Gastrocnemius medialis (tissue), 4 donors: ENCODE results near the gene GAP43. TPM values are rescaled to one million over a fixed set of nuclear protein-coding genes. Genes with fewer than 3 reads are reported as not detected.

ENCODE experiments used
- ATAC-seq, 2 donors: fragments of 150-250 bp; one replicate each; pipeline ENCODE4 v1.9.1; 2016
- DNase-seq, 2 donors: peaks; one replicate each; pipeline ENCODE4 v3.0.0-alpha.2; 2019
- H3K27ac ChIP-seq, 4 donors: fragments of 200-600 bp; sonication (generic); 1 replicate in 1 of 4; 2 replicates in 3 of 4; pipeline ENCODE4 v1.5.1; 2016 to 2018; ENCODE audit warnings: mild to moderate bottlenecking in 2 of 4, moderate library complexity in 1 of 4
- H3K27me3 ChIP-seq, 3 donors: fragments of 200-600 bp; sonication (generic) in 2 of 3; 1 replicate in 1 of 3; 2 replicates in 2 of 3; pipeline versions ENCODE4 v1.5.1 to v1.6.0; 2016 to 2019; ENCODE audit warnings: mild to moderate bottlenecking in 1 of 3, moderate library complexity in 1 of 3
- H3K36me3 ChIP-seq, 2 donors: fragments of 200-600 bp; sonication (generic) in 1 of 2; one replicate each; pipeline ENCODE4 v1.5.1; 2017 to 2018
- H3K4me1 ChIP-seq, 2 donors: fragments of 200-600 bp; sonication (generic) in 1 of 2; one replicate each; pipeline ENCODE4 v1.5.1; 2016 to 2017; ENCODE audit warnings: mild to moderate bottlenecking in 2 of 2
- H3K4me3 ChIP-seq, 4 donors: fragments of 200-600 bp; sonication (generic) in 3 of 4; 1 replicate in 1 of 4; 2 replicates in 3 of 4; pipeline ENCODE4 v1.5.1; 2016 to 2019; ENCODE audit warnings: mild to moderate bottlenecking in 2 of 4
- H3K9me3 ChIP-seq, 3 donors: fragments of 200-600 bp; sonication (generic) in 2 of 3; 1 replicate in 1 of 3; 2 replicates in 2 of 3; pipeline ENCODE4 v1.5.1; 2016 to 2019
- POLR2A ChIP-seq, 2 donors: fragments of 450-650 bp; IDR thresholded peaks; one replicate each; pipeline ENCODE4 v1.6.1; 2017; ENCODE audit warnings: antibody characterized with exemption in 2 of 2, mild to moderate bottlenecking in 2 of 2, moderate library complexity in 2 of 2
- in situ Hi-C, 4 donors: fragments of 200-750 bp; cut with MboI; loops; one replicate each; pipeline versions ENCODE4 v1.15.0 to v1.8.0; 2017; ENCODE audit warnings: low sequenced_read_pairs in 4 of 4
- intact Hi-C: fragments of 100-400 bp; cut with DNase I; formaldehyde crosslinking; loops from one replicate; pipeline ENCODE4 v1.15.1; 2023; ENCODE audit warnings: low total_unique reads
- total RNA-seq, 4 donors: library from RNA; depleted of rRNA; stranded (reverse); fragments of >200 nt; gene quantifications; one replicate each; pipeline versions ENCODE4 v1.1.0 to v1.2.3, GENCODE V29; 2016
- TF ChIP-seq, protein P1 (sequence below), 5 experiments: fragments of 450-650 bp in 3 of 5; fragments of 200-600 bp in 2 of 5; sonication (generic) in 2 of 5; IDR thresholded peaks in 4 of 5; conservative IDR thresholded peaks in 1 of 5; 1 replicate in 4 of 5; 2 replicates in 1 of 5; pipeline ENCODE4 v1.5.1; 2016 to 2019; ENCODE audit warnings: antibody characterized with exemption in 5 of 5, mild to moderate bottlenecking in 3 of 5, moderate library complexity in 3 of 5

Gene GAP43, protein sequence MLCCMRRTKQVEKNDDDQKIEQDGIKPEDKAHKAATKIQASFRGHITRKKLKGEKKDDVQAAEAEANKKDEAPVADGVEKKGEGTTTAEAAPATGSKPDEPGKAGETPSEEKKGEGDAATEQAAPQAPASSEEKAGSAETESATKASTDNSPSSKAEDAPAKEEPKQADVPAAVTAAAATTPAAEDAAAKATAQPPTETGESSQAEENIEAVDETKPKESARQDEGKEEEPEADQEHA
- under 1 TPM in 1 of 4 donors, not detected in 3; 0.20 TPM for total RNA-seq

DNA sequence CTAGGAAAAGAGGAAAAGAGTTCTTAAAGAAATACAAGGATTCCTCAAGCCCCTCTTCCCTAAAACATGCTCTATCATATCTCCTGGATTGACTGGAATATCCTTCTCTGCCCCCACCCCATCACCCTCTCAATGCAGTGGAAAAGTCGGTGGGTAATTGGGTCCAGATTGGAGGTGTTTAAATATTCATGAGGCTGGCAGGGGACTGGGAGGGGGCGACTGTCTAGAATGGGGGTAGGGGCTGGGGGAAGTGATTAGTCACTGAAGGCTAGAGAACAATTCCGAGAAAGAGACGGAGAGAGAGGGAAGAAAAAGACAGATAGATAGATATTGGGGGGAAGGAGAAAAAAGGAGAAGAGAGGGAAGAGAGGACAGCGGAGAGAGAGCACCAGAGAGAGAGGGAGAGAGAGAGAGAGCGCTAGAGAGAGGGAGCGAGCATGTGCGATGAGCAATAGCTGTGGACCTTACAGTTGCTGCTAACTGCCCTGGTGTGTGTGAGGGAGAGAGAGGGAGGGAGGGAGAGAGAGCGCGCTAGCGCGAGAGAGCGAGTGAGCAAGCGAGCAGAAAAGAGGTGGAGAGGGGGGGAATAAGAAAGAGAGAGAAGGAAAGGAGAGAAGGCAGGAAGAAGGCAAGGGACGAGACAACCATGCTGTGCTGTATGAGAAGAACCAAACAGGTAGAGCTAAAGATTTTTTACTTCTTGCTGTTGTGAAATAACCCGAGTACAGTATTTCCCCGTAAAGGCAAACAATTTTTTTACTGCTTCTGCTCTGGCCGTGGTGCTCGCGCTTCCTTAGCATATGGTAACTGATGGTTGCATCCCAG lies at the start of gene GAP43:
TSS of gene GAP43 (plus strand) at position 467 of the 825 bp plus-strand sequence. CDS start at position 647, 180 bp downstream.
- in situ Hi-C loops = no loop called here

DNA sequence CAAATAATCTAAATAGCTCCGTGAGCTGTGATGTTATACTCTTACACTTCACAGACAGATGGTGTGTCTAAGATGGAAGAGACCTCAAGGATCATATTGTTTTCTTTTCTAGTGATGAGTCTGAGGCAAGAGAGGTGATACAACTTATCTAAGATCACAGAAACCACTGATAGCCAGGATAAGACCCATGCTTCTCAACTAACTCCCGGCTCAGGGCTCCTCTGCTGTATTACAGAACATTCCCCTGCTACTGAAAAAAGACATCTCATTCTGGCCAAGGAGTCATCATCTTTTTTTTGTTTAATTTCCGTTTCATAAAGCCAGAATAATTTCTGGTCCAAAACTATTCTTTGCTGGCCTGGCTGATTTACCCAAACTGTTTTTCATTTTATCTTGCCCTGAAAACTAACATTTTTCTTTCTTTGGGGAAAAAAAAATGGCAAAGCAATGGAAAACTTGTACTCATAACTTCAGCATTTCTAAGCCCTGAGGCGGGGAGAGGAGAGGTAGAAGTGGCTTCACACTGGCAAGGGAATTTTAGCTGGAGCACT lies 46.9 kb upstream of the GAP43 start:
- Histone ChIP-seq H3K36me3 (no peaks in the 10 kb centered on the region), H3K27me3 (no peaks in the 10 kb centered on the region), H3K4me1 (no peaks in the 10 kb centered on the region), H3K27ac (no peak overlapping the region), H3K4me3 (no peak overlapping the region), H3K9me3 (no peaks in the 10 kb centered on the region)
- in situ Hi-C loops (no loop called here), intact Hi-C loops (no loop called here)
- ATAC-seq = no peak
- TF ChIP-seq, protein P1, sequence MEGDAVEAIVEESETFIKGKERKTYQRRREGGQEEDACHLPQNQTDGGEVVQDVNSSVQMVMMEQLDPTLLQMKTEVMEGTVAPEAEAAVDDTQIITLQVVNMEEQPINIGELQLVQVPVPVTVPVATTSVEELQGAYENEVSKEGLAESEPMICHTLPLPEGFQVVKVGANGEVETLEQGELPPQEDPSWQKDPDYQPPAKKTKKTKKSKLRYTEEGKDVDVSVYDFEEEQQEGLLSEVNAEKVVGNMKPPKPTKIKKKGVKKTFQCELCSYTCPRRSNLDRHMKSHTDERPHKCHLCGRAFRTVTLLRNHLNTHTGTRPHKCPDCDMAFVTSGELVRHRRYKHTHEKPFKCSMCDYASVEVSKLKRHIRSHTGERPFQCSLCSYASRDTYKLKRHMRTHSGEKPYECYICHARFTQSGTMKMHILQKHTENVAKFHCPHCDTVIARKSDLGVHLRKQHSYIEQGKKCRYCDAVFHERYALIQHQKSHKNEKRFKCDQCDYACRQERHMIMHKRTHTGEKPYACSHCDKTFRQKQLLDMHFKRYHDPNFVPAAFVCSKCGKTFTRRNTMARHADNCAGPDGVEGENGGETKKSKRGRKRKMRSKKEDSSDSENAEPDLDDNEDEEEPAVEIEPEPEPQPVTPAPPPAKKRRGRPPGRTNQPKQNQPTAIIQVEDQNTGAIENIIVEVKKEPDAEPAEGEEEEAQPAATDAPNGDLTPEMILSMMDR (IDR thresholded peaks at IDR 0.05 in 4 of 5, conservative IDR thresholded peaks at IDR 0.05 in 1 of 5) = no peak
- no peak for TF ChIP-seq POLR2A (IDR thresholded peaks at IDR 0.05)
- no peak for DNase-seq

More for the DNA sequence above, at the start of gene GAP43:
- peaks cover 5 to 12% (median 11%) of the 10 kb centered on the region in 3 donors for H3K27me3 ChIP-seq
- peak within 1 kb of the TSS in 3 of 4 donors; percentile 21 to 36 (median 23) for H3K4me3 ChIP-seq
- H3K9me3 ChIP-seq = no peaks in the 10 kb centered on the region
- H3K27ac ChIP-seq = no peak within 1 kb of the TSS
- H3K36me3 ChIP-seq = no peaks in the 10 kb centered on the region
- DNase-seq (no peak), ATAC-seq (peak in 1 of 2 donors; percentile 30)
- intact Hi-C loops = no loop called here
- H3K4me1 ChIP-seq = peaks cover 4 to 5% of the 10 kb centered on the region in 2 donors
- no peak for TF ChIP-seq POLR2A (IDR thresholded peaks at IDR 0.05)
- TF ChIP-seq, protein P1 (IDR thresholded peaks at IDR 0.05 in 4 of 5, conservative IDR thresholded peaks at IDR 0.05 in 1 of 5) = no peak

DNA sequence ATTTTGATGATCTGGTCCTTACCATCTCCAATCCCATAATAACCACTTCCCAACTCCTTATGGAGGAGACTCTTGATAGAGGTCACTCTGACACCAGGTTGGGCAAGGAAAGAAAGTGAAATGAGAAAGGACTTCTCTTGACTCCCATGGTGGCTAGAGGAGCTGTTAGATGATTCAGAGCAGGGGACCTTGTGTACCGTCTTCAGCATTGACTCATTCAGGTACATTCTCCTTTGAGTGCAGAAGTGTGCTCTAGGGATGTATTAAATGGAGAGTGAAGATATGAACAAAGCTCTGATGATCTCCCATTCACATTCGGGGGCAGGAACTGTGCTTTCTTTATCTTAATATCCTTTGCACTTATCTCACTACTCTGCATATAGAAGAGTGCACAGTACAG lies 46.3 kb upstream of the GAP43 start:
- DNase-seq (no peak), ATAC-seq (no peak)
- Histone ChIP-seq H3K4me3 (no peak overlapping the region), H3K9me3 (no peaks in the 10 kb centered on the region), H3K27ac (no peak overlapping the region), H3K36me3 (no peaks in the 10 kb centered on the region), H3K4me1 (no peaks in the 10 kb centered on the region), H3K27me3 (no peaks in the 10 kb centered on the region)
- in situ Hi-C loops = no loop called here
- intact Hi-C loops = no loop called here
- TF ChIP-seq, protein P1 (IDR thresholded peaks at IDR 0.05 in 4 of 5, conservative IDR thresholded peaks at IDR 0.05 in 1 of 5) = no peak
- no peak for TF ChIP-seq POLR2A (IDR thresholded peaks at IDR 0.05)

DNA sequence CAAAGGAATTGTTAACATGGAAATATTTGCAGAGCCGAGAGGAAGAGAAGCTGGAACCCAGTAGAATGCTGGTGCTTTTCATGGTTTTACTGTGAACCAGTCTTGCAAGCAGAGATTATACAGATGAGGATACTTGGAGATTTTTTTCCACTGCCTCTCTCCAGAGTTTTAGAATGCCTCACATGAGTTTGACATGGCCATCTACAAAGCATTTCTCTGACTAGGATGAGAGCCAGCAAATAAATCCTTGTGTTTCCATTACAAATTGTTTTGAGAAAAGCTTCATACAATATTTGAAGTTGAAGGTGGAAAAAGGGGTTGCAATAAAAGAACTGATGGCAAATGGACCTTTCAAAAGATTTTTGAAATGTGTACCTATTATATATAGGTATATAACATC lies 45.0 kb upstream of the GAP43 start:
- intact Hi-C loops = no loop called here
- Histone ChIP-seq H3K27ac (no peak overlapping the region), H3K4me3 (no peak overlapping the region), H3K27me3 (no peaks in the 10 kb centered on the region), H3K4me1 (no peaks in the 10 kb centered on the region), H3K9me3 (no peaks in the 10 kb centered on the region), H3K36me3 (no peaks in the 10 kb centered on the region)
- no peak for ATAC-seq
- no peak for DNase-seq
- TF ChIP-seq, protein P1 (IDR thresholded peaks at IDR 0.05 in 4 of 5, conservative IDR thresholded peaks at IDR 0.05 in 1 of 5) = no peak
- TF ChIP-seq POLR2A (IDR thresholded peaks at IDR 0.05) = no peak
- in situ Hi-C loops = no loop called here
